Activated T-helper 1 cell treated with Interleukin-2 at 50 U/mL for 16 hours (primary cell): ENCODE results near the gene FBXW12.

Experiments
- DNase-seq: peaks from one replicate; pipeline ENCODE4 v3.0.0-alpha.2; 2020; ENCODE audit warnings: low read depth

FBXW12 gene

GRCh38 chr3:48407542-48408099 lies 35.6 kb downstream of the FBXW12 start:
- no peak for DNase-seq

GRCh38 chr3:48408823-48409281 lies 36.8 kb downstream of the FBXW12 start:
- DNase-seq: no peak

- no peak for DNase-seq
Observed at GRCh38 chr3:48409291-48410201, 37.5 kb downstream of the FBXW12 start.

- DNase-seq: no peak
Observed at GRCh38 chr3:48410205-48411040, 38.4 kb downstream of the FBXW12 start.

- DNase-seq: no peak
Observed at GRCh38 chr3:48411041-48411588, 39.1 kb downstream of the FBXW12 start.

GRCh38 chr3:48411606-48412374 lies 39.8 kb downstream of the FBXW12 start:
- DNase-seq: no peak

- DNase-seq: no peak
Observed at GRCh38 chr3:48412375-48413001, 40.5 kb downstream of the FBXW12 start.

- DNase-seq: no peak
Observed at GRCh38 chr3:48413086-48413485, 41.1 kb downstream of the FBXW12 start.

- no peak for DNase-seq
Observed at GRCh38 chr3:48413611-48414010, 41.6 kb downstream of the FBXW12 start.

GRCh38 chr3:48414376-48415250 lies 42.6 kb downstream of the FBXW12 start:
- no peak for DNase-seq

- DNase-seq: no peak
Observed at GRCh38 chr3:48415251-48415953, 43.4 kb downstream of the FBXW12 start.

GRCh38 chr3:48416091-48416505 lies 44.1 kb downstream of the FBXW12 start:
- DNase-seq: no peak

GRCh38 chr3:48416546-48416945 lies 44.5 kb downstream of the FBXW12 start:
- no peak for DNase-seq

GRCh38 chr3:48417529-48418108 lies 45.6 kb downstream of the FBXW12 start:
- no peak for DNase-seq

- DNase-seq: no peak
Observed at GRCh38 chr3:48418140-48418539, 46.1 kb downstream of the FBXW12 start.

GRCh38 chr3:48418651-48419050 lies 46.6 kb downstream of the FBXW12 start:
- DNase-seq: no peak

GRCh38 chr3:48419149-48419548 lies 47.1 kb downstream of the FBXW12 start:
- DNase-seq: no peak

GRCh38 chr3:48419597-48419996 lies 47.6 kb downstream of the FBXW12 start:
- no peak for DNase-seq

GRCh38 chr3:48420561-48420960 lies 48.5 kb downstream of the FBXW12 start:
- DNase-seq: no peak
